Measurements from ENCODE around the gene PPP1R2C. TPM values are rescaled to one million over a fixed set of nuclear protein-coding genes. Genes with fewer than 3 reads are reported as not detected.

Gene PPP1R2C
- total RNA-seq, 1 experiment from 2014 or later: not detected

DNA sequence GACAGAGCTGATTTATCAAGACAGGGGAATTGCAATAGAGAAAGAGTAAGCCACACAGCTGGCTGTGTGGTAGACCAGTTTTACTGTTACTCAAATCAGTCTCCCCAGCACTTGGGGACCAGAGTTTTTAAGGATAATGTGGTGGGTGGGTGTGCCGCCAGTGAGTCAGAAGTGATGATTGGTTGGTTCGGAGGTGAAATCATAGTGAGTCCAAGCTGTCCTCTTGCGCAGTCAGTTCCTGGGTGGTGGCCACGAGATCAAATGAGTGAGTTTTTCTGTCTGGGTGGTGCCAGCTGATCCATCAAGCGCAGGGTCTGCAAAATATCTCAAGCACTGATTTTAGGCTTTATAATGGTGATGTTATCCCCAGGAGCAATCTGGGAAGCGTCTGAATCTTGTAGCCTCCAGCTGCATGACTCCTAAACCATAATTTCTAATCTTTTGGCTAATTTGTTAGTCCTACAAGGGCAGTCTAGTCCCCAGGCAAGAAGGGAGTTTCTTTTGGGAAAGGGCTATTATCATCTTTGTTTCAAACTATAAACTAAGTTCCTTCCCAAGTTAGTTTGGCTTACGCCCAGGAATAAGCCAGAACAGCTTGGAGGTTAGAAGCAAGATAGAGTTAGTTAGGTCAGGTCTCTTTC is 44.0 kb upstream of the PPP1R2C start:
- CTCF ChIA-PET: no interaction called here
- H3K4me3 Mint-ChIP-seq (ENCODE audit: low read depth, unreplicated experiment): no peak overlapping the region
- TF ChIP-seq, protein P1, sequence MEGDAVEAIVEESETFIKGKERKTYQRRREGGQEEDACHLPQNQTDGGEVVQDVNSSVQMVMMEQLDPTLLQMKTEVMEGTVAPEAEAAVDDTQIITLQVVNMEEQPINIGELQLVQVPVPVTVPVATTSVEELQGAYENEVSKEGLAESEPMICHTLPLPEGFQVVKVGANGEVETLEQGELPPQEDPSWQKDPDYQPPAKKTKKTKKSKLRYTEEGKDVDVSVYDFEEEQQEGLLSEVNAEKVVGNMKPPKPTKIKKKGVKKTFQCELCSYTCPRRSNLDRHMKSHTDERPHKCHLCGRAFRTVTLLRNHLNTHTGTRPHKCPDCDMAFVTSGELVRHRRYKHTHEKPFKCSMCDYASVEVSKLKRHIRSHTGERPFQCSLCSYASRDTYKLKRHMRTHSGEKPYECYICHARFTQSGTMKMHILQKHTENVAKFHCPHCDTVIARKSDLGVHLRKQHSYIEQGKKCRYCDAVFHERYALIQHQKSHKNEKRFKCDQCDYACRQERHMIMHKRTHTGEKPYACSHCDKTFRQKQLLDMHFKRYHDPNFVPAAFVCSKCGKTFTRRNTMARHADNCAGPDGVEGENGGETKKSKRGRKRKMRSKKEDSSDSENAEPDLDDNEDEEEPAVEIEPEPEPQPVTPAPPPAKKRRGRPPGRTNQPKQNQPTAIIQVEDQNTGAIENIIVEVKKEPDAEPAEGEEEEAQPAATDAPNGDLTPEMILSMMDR (IDR thresholded peaks at IDR 0.05; ENCODE audit: unreplicated experiment): no peak
- H3K4me1 Mint-ChIP-seq (ENCODE audit: low read depth, unreplicated experiment): no peaks in the 10 kb centered on the region
- H3K27me3 Mint-ChIP-seq (ENCODE audit: unreplicated experiment): no peaks in the 10 kb centered on the region
- DNase-seq: no peak
- H3K9me3 Mint-ChIP-seq (ENCODE audit: low read depth, unreplicated experiment): peaks cover 3% of the 10 kb centered on the region
- intact Hi-C loops (cut with micrococcal nuclease; ENCODE audit: unreplicated experiment): no loop called here
- H3K36me3 Mint-ChIP-seq (ENCODE audit: insufficient read depth, unreplicated experiment): no peaks in the 10 kb centered on the region
- no peak overlapping the region for H3K27ac Mint-ChIP-seq (ENCODE audit: unreplicated experiment)
- no TSS peak for BruUV-seq (replicated peaks)

DNA sequence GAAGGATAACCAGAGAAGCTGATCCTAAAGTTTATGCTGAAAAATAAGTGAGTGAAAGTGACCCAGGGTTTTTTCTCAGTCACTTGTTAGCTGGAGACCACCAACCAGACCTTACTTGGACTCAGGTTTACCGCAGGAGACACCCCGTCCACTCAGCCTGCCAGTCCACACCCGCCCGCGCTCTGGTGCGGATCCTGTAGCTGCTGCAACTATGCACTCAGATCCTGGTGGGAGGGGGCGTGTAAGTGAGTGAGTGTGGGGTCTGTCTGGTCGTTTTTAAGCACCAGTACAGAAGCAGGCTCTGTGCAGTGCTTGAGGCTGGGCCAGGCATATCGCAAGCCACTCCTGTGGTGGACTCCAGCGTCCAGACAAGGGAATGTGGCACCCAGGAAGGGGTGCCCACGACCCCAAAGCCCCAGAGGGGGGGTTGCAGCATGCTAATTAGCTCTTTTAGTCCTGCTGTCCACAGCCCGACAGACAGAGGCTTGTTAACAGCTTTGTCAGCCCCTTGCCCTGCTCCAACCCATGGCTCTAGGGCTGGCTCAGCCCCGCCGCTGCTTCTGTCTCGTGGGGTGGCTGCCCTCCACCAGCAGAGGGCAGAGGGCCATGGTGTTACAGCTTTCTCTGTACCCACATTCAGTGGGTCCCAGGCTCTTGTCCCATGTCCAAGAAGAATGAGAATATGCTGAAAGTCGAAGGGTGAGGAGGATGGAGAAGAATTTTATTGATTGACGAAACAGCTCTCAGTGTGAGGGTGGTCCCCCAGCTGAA is 40.4 kb upstream of the PPP1R2C start:
- intact Hi-C loops (cut with micrococcal nuclease; ENCODE audit: unreplicated experiment): no loop called here
- H3K27me3 Mint-ChIP-seq (ENCODE audit: unreplicated experiment): peaks cover 7% of the 10 kb centered on the region
- CTCF ChIA-PET: no interaction called here
- no peak overlapping the region for H3K4me3 Mint-ChIP-seq (ENCODE audit: low read depth, unreplicated experiment)
- H3K9me3 Mint-ChIP-seq (ENCODE audit: low read depth, unreplicated experiment): peaks cover 11% of the 10 kb centered on the region
- no peak for DNase-seq
- H3K27ac Mint-ChIP-seq (ENCODE audit: unreplicated experiment): no peak overlapping the region
- no peaks in the 10 kb centered on the region for H3K36me3 Mint-ChIP-seq (ENCODE audit: insufficient read depth, unreplicated experiment)
- no peaks in the 10 kb centered on the region for H3K4me1 Mint-ChIP-seq (ENCODE audit: low read depth, unreplicated experiment)
- no TSS peak for BruUV-seq (replicated peaks)
- TF ChIP-seq, protein P1 (IDR thresholded peaks at IDR 0.05; ENCODE audit: unreplicated experiment): no peak

DNA sequence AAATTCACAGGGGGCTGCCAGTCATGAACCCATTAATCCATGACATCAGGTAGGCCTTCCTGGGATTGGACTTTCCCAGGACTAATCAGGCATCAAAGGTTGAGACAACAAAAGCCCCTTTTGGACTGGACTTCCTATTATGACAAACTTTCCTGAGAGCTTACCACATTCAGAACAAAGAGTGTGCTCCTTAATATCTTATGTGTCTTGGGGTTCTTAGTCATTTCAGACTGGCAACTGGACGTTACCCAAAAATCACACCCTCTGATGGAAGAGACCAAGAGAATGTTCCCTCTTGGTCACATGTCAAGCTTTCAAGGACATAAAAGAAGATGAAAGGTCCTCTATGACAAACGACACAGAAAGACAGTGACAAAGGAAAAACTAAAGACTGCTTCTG is 31.6 kb upstream of the PPP1R2C start:
- TF ChIP-seq, protein P1 (IDR thresholded peaks at IDR 0.05; ENCODE audit: unreplicated experiment): no peak
- Mint-ChIP-seq H3K4me3 (ENCODE audit: low read depth, unreplicated experiment) (no peak overlapping the region), H3K27ac (ENCODE audit: unreplicated experiment) (no peak overlapping the region), H3K36me3 (ENCODE audit: insufficient read depth, unreplicated experiment) (no peaks in the 10 kb centered on the region), H3K27me3 (ENCODE audit: unreplicated experiment) (peaks cover 7% of the 10 kb centered on the region), H3K4me1 (ENCODE audit: low read depth, unreplicated experiment) (peaks cover 3% of the 10 kb centered on the region), H3K9me3 (ENCODE audit: low read depth, unreplicated experiment) (peaks cover 9% of the 10 kb centered on the region)
- no peak for DNase-seq
- BruUV-seq (replicated peaks): no TSS peak
- intact Hi-C loops (cut with micrococcal nuclease; ENCODE audit: unreplicated experiment): no loop called here
- CTCF ChIA-PET: no interaction called here

DNA sequence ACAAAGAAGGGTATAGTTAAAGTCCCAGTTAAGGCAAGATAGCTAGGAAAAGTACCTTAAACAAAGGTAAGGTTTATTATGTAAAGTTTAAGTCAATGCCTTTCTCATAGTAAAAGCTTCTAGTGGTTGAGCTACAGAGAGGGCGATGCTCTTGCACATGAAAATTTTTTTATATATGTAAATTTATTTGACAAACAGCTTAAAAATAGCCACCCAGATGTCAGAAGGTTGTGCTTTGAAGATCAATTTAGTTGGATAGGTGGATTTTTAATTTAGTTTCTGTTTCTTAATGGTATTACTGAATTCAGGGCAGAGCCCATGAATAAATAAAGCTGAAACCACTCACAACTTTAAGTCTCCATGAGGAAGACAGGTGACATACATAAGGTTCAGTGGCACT is 29.4 kb upstream of the PPP1R2C start:
- Mint-ChIP-seq H3K9me3 (ENCODE audit: low read depth, unreplicated experiment) (no peaks in the 10 kb centered on the region), H3K4me3 (ENCODE audit: low read depth, unreplicated experiment) (no peak overlapping the region), H3K27ac (ENCODE audit: unreplicated experiment) (no peak overlapping the region), H3K4me1 (ENCODE audit: low read depth, unreplicated experiment) (peaks cover 8% of the 10 kb centered on the region), H3K27me3 (ENCODE audit: unreplicated experiment) (no peaks in the 10 kb centered on the region), H3K36me3 (ENCODE audit: insufficient read depth, unreplicated experiment) (no peaks in the 10 kb centered on the region)
- no TSS peak for BruUV-seq (replicated peaks)
- intact Hi-C loops (cut with micrococcal nuclease; ENCODE audit: unreplicated experiment): no loop called here
- TF ChIP-seq, protein P1 (IDR thresholded peaks at IDR 0.05; ENCODE audit: unreplicated experiment): no peak
- CTCF ChIA-PET: no interaction called here
- DNase-seq: no peak
